ENCODE measurements around the gene LRP1B. TPM values are rescaled to one million over a fixed set of nuclear protein-coding genes. Genes with fewer than 3 reads are reported as not detected.

The LRP1B gene
- total RNA-seq, 1 donor from 2014 or later: 0.20 TPM

DNA sequence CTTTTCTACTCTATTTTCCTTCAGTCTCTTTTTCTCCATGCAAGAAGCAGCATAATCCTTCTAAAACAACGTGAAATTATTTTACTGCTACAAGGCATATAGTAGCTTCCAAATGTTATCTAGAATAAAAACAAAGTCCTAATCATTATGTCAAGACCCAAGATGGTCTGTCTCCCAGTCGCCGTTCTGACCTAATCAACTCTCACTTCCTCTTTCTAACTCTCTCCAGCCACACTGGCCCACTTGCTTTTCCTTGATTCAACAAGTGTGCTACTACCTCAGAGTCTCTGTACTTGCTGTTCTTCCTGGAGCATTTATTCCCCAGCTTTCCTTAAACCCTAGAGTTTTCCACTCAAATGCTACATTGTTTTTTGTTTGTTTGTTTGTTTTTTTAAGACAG, 1491.2 kb downstream of the LRP1B start:
- no peak for DNase-seq (ENCODE audit: low read depth, low spot score)

DNA sequence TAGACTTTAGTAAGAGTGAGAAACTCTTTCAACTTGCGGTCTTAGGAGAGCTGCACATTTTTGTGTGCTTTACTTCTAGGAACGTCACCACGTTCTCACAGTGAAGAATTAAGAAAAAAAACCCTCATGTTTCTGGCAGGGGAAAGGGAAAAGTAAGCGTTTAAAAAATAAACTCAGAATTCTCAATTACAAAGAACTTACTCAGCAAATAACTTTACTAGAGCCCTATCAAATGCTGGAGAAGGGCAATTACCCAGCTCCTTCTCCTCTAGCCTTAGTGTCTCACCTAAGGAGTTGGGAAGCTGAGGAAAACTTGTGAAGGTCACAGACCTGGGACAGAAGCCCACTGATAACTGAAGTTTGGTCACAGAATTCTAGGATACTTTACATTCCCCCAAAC, 1500.3 kb downstream of the LRP1B start:
- no peak for DNase-seq (ENCODE audit: low read depth, low spot score)

GRCh38 chr2:140627885-140628284, 1502.9 kb downstream of the LRP1B start:
- DNase-seq (ENCODE audit: low read depth, low spot score): no peak

- no peak for DNase-seq (ENCODE audit: low read depth, low spot score)
Measured at GRCh38 chr2:140627136-140627535, 1503.7 kb downstream of the LRP1B start.

GRCh38 chr2:140624200-140624599, 1506.6 kb downstream of the LRP1B start:
- DNase-seq (ENCODE audit: low read depth, low spot score): no peak

- DNase-seq (ENCODE audit: low read depth, low spot score): no peak
Measured at GRCh38 chr2:140621583-140622362, 1509.0 kb downstream of the LRP1B start.

- no peak for DNase-seq (ENCODE audit: low read depth, low spot score)
Measured at GRCh38 chr2:140604788-140605187, 1526.0 kb downstream of the LRP1B start.

- no peak for DNase-seq (ENCODE audit: low read depth, low spot score)
Measured at GRCh38 chr2:140604096-140604495, 1526.7 kb downstream of the LRP1B start.

GRCh38 chr2:140603416-140603815, 1527.4 kb downstream of the LRP1B start:
- no peak for DNase-seq (ENCODE audit: low read depth, low spot score)

DNA sequence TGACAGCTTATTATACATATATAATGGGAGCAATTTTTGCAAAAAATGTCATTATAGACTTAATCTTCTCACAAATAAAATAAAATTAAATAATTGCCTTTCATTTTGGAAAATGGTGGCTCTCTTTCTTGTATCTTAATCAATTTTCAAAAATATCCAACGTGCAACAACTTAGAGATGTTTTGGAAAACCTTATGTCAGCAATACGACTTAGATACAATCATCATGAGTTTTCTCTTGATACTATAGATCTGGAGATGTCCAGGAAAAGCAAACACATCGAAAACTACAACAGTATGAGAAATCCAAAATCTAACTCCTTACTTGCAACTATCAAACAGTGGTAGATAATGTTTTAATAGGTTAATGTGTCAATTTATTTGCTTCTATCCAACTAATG, 1529.0 kb downstream of the LRP1B start:
- DNase-seq (ENCODE audit: low read depth, low spot score): no peak

DNA sequence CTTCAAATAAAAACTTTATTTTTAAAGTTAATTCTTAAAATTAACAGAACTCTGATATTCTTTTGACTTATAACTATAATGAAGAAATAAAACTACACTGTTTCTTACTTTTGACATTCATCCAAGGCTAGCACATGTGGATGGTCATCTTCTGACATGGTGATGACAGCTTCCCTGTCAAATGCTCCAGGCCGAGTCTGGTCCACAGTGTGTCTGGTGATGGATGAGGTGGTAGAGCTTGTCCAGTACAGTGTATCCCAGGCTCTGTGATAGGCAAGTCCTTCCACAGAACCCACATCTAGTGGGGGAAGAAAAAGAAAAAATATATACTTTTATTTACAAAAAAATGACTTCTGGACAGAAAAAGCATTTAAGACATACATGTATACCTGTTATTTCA, 1529.5 kb downstream of the LRP1B start:
- no peak for DNase-seq (ENCODE audit: low read depth, low spot score)

DNA sequence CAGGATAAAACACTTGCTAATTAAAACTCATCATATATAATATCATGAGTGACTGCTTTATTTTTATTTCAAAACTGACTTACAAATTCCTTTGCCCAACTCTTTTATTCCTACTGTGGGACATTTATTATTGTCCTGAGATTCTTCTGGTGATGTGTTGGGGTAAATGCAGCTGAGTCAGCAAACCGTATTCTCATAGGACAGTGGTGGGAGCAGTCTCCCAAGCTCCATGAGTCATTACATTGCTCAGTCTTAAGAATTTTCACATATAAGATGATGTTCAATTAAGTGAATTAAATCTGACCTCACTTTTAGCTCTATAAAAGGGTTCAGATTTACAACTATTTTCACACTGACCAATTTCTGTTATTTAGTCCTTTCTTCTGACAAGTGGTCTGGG, 1530.7 kb downstream of the LRP1B start:
- no peak for DNase-seq (ENCODE audit: low read depth, low spot score)

- no peak for DNase-seq (ENCODE audit: low read depth, low spot score)
Measured at GRCh38 chr2:140597836-140598235, 1533.0 kb downstream of the LRP1B start.

GRCh38 chr2:140597205-140597604, 1533.6 kb downstream of the LRP1B start:
- no peak for DNase-seq (ENCODE audit: low read depth, low spot score)

- DNase-seq (ENCODE audit: low read depth, low spot score): no peak
Measured at GRCh38 chr2:140596447-140596846, 1534.4 kb downstream of the LRP1B start.

DNA sequence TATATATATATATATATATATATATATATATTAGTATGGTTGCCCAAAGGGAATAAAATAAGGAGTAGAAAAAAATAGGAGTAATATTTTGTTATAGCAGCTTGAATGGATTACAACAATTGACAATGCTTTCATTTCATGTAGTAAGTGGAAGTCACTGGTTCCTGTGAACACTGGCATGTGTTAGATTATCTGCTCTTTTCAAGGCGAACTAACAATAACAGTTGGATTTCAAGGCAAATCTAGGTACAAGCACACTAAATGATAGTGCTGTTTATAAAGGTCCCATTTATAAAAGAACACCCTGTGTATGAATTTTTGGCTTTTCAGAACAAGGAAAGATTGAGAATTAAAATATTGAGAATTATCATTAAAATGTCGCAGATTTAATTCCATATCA, 1535.7 kb downstream of the LRP1B start:
- no peak for DNase-seq (ENCODE audit: low read depth, low spot score)

GRCh38 chr2:140593132-140593531, 1537.7 kb downstream of the LRP1B start:
- DNase-seq (ENCODE audit: low read depth, low spot score): no peak

- DNase-seq (ENCODE audit: low read depth, low spot score): no peak
Measured at GRCh38 chr2:140589696-140590095, 1541.1 kb downstream of the LRP1B start.

- no peak for DNase-seq (ENCODE audit: low read depth, low spot score)
Measured at GRCh38 chr2:140589273-140589672, 1541.5 kb downstream of the LRP1B start.

- no peak for DNase-seq (ENCODE audit: low read depth, low spot score)
Measured at GRCh38 chr2:140586379-140586778, 1544.4 kb downstream of the LRP1B start.

- DNase-seq (ENCODE audit: low read depth, low spot score): no peak
Measured at GRCh38 chr2:140585016-140585415, 1545.8 kb downstream of the LRP1B start.

- no peak for DNase-seq (ENCODE audit: low read depth, low spot score)
Measured at GRCh38 chr2:140584471-140584870, 1546.3 kb downstream of the LRP1B start.

- DNase-seq (ENCODE audit: low read depth, low spot score): no peak
Measured at GRCh38 chr2:140580532-140581151, 1550.2 kb downstream of the LRP1B start.
